Naive B cell (primary cell): ENCODE results near the gene KIFC1. TPM values are rescaled to one million over a fixed set of nuclear protein-coding genes. Genes with fewer than 3 reads are reported as not detected.
"Not testable (repeated sequence)": the region's sequence is repeated elsewhere in the genome, so short reads cannot be mapped to it uniquely, and the experiment has no call there.

Source experiments
- ATAC-seq, 2 donors: fragments of 150-1000 bp; cut with Tn5 transposase; 2 replicates each; pipeline ENCODE4 v1.10.0; 2021; ENCODE audit warnings: low read depth in 2 of 2, mild to moderate bottlenecking in 2 of 2, moderate library complexity in 2 of 2
- DNase-seq: peaks from one replicate; pipeline ENCODE4 v3.0.0; 2022
- H3K27ac Mint-ChIP-seq, 6 donors: one replicate each; pipeline ENCODE4 v1.8.0; 2020 to 2022; ENCODE audit warnings: mild to moderate bottlenecking in 6 of 6, mixed read lengths in 6 of 6, moderate library complexity in 5 of 6, inconsistent platforms in 2 of 6
- H3K27me3 Mint-ChIP-seq, 3 donors: one replicate each; pipeline ENCODE4 v1.8.0; 2021 to 2022; ENCODE audit warnings: mixed read lengths in 3 of 3, mild to moderate bottlenecking in 1 of 3
- H3K36me3 Mint-ChIP-seq, 2 donors: one replicate each; pipeline ENCODE4 v1.8.0; 2020 to 2022; ENCODE audit warnings: mixed read lengths in 2 of 2, inconsistent platforms in 1 of 2, mild to moderate bottlenecking in 1 of 2
- H3K4me1 Mint-ChIP-seq, 3 donors: one replicate each; pipeline ENCODE4 v1.8.0; 2020 to 2022; ENCODE audit warnings: mixed read lengths in 3 of 3, inconsistent platforms in 1 of 3, mild to moderate bottlenecking in 1 of 3, moderate library complexity in 1 of 3
- H3K4me3 Mint-ChIP-seq, 8 donors: one replicate each; pipeline ENCODE4 v1.8.0; 2020 to 2022; ENCODE audit warnings: mild to moderate bottlenecking in 8 of 8, mixed read lengths in 8 of 8, moderate library complexity in 8 of 8, inconsistent platforms in 2 of 8
- H3K9me3 Mint-ChIP-seq, 7 donors: one replicate each; pipeline ENCODE4 v1.8.0; 2020 to 2022; ENCODE audit warnings: mixed read lengths in 7 of 7, mild to moderate bottlenecking in 5 of 7, inconsistent platforms in 2 of 7, moderate library complexity in 1 of 7
- polyA plus RNA-seq, 6 donors: library from polyadenylated mRNA; unstranded; fragments of 300-500 nt; fragmentation: Illumina TruSeq; gene quantifications; one replicate each; pipeline ENCODE4 v1.2.3, GENCODE V29; 2021; ENCODE audit warnings: low read depth in 6 of 6

KIFC1 gene
- polyA plus RNA-seq, 6 donors from 2014 or later = 0.36 to 0.45 (median 0.36) TPM; not detected in 3

GRCh38 chr6:33383427-33384185 lies 8.0 kb upstream of the KIFC1 start:
- Mint-ChIP-seq H3K36me3 (no peaks in the 10 kb centered on the region), H3K4me3 (no peak overlapping the region), H3K27me3 (no peaks in the 10 kb centered on the region), H3K4me1 (peaks cover 0 to 5% (median 0%) of the 10 kb centered on the region in 3 donors), H3K9me3 (no peaks in the 10 kb centered on the region), H3K27ac (peak overlapping the region in 1 of 6 donors; percentile 33)
- DNase-seq = no peak
- ATAC-seq = no peak

GRCh38 chr6:33384581-33385020 lies 7.0 kb upstream of the KIFC1 start:
- no peaks in the 10 kb centered on the region for H3K27me3 Mint-ChIP-seq
- H3K36me3 Mint-ChIP-seq = no peaks in the 10 kb centered on the region
- peaks cover 0 to 5% (median 0%) of the 10 kb centered on the region in 3 donors for H3K4me1 Mint-ChIP-seq
- peak overlapping the region in 1 of 6 donors; percentile 13 for H3K27ac Mint-ChIP-seq
- no peak for DNase-seq
- H3K4me3 Mint-ChIP-seq = no peak overlapping the region
- no peaks in the 10 kb centered on the region for H3K9me3 Mint-ChIP-seq
- ATAC-seq = no peak

- no peak for ATAC-seq
- Mint-ChIP-seq H3K4me1 (peaks cover 17 to 24% (median 22%) of the 10 kb centered on the region in 3 donors), H3K27me3 (no peaks in the 10 kb centered on the region), H3K27ac (peak overlapping the region in 5 of 6 donors; percentile 66 to 98 (median 97)), H3K9me3 (no peaks in the 10 kb centered on the region), H3K36me3 (no peaks in the 10 kb centered on the region), H3K4me3 (peak overlapping the region in 1 of 8 donors; percentile 26)
- no peak for DNase-seq
These were observed 1.4 kb upstream of the KIFC1 start for GRCh38 chr6:33390173-33390572.

DNA sequence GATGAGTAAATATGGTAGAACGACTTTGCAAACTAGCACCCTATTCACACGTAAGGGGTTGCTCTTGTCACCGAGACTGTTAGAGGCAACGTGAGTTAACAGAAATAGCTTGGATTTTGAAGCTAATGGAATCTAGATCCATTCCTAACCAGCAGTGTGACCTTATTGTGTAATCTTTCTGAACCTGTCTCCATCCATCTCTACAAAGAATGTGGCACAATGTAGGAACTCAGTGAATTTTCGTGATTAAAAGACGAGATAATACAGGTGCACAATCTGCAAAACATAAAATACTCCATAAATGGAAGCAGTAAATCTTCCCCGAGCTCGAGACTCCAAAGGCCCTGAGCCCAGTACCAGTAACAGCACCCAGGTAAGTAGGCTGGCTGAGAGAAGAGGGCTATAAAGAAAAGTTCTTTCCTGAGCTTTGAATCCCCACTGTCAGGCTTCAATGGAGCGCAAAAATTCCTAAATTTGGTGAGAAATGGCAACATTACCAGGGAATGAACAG lies 801 bp upstream of the KIFC1 start:
- no peak for ATAC-seq
- H3K27ac Mint-ChIP-seq = peak overlapping the region; percentile 91 to 98 (median 98)
- H3K36me3 Mint-ChIP-seq = no peaks in the 10 kb centered on the region
- H3K9me3 Mint-ChIP-seq = no peaks in the 10 kb centered on the region
- no peak for DNase-seq
- H3K4me1 Mint-ChIP-seq = peaks cover 17 to 24% (median 22%) of the 10 kb centered on the region in 3 donors
- peak overlapping the region; percentile 76 to 93 (median 86) for H3K4me3 Mint-ChIP-seq
- no peaks in the 10 kb centered on the region for H3K27me3 Mint-ChIP-seq

GRCh38 chr6:33391922-33392594 lies 435 bp downstream of the KIFC1 start:
- DNase-seq = no peak
- Mint-ChIP-seq H3K27ac (peak overlapping the region; percentile 45 to 98 (median 92)), H3K9me3 (no peaks in the 10 kb centered on the region)

DNA sequence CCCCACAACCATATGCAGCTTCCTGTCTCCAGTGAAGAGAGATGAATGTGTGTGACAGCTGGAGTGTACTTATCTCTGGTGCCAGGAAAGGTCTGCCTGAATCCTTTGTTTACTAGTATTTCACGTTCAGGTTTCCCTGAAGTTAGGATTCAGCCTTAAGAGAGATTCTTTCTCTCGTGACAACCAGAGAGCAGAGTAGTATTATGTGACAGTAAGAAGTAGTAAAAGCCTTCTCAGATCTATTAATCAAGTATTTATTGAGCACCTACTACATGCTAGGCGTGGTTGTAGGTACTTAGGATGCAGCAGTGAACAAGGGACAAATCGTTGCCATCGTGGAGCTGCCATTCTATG lies 949 bp downstream of the KIFC1 start:
- no peaks in the 10 kb centered on the region for H3K9me3 Mint-ChIP-seq
- H3K27ac Mint-ChIP-seq = peak overlapping the region in 5 of 6 donors; percentile 45 to 98 (median 58)
- ATAC-seq (no peak), DNase-seq (no peak)
- no peaks in the 10 kb centered on the region for H3K27me3 Mint-ChIP-seq
- peak overlapping the region; percentile 62 to 93 (median 84) for H3K4me3 Mint-ChIP-seq
- peaks cover 17 to 24% (median 22%) of the 10 kb centered on the region in 3 donors for H3K4me1 Mint-ChIP-seq
- no peaks in the 10 kb centered on the region for H3K36me3 Mint-ChIP-seq

More at GRCh38 chr6:33391922-33392594, 435 bp downstream of the KIFC1 start:
- Mint-ChIP-seq H3K27me3 (no peaks in the 10 kb centered on the region), H3K4me1 (peaks cover 17 to 24% (median 22%) of the 10 kb centered on the region in 3 donors), H3K4me3 (peak overlapping the region; percentile 76 to 93 (median 86)), H3K36me3 (no peaks in the 10 kb centered on the region)
- no peak for ATAC-seq

- peak overlapping the region in 4 of 6 donors; percentile 58 to 98 (median 86) for H3K27ac Mint-ChIP-seq
- H3K4me1 Mint-ChIP-seq = peaks cover 17 to 24% (median 22%) of the 10 kb centered on the region in 3 donors
- H3K4me3 Mint-ChIP-seq = peak overlapping the region in 1 of 8 donors; percentile 93
- DNase-seq = no peak
- no peaks in the 10 kb centered on the region for H3K36me3 Mint-ChIP-seq
- no peak for ATAC-seq
- H3K27me3 Mint-ChIP-seq = no peaks in the 10 kb centered on the region
- H3K9me3 Mint-ChIP-seq = no peaks in the 10 kb centered on the region
These were observed 1.4 kb downstream of the KIFC1 start for GRCh38 chr6:33392979-33393378.

DNA sequence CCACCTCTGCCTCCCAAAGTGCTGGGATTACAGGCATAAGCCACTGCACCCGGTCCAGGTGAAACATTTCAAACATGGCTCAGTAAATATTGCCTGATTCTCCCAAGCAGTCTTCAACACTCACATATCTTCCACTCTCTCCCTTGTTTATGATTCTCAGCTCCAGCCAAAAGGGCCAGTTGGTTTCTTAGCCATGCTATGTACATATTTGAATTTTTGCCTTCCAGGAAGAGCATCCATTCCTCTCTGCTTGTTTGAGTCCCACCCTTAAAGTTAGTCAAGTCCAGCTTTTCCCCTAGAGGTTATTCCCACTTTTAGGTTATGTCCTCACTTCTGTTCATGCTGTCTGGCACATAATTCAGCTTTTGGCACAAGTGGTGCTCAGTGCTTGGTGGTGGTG lies 5.9 kb downstream of the KIFC1 start:
- Mint-ChIP-seq H3K27me3 (no peaks in the 10 kb centered on the region), H3K27ac (peak overlapping the region in 1 of 6 donors; percentile 34), H3K4me3 (no peak overlapping the region), H3K36me3 (no peaks in the 10 kb centered on the region), H3K4me1 (peaks cover under 1 to 10% (median 4%) of the 10 kb centered on the region in 3 donors), H3K9me3 (no peaks in the 10 kb centered on the region)
- ATAC-seq (no peak), DNase-seq (no peak)

DNA sequence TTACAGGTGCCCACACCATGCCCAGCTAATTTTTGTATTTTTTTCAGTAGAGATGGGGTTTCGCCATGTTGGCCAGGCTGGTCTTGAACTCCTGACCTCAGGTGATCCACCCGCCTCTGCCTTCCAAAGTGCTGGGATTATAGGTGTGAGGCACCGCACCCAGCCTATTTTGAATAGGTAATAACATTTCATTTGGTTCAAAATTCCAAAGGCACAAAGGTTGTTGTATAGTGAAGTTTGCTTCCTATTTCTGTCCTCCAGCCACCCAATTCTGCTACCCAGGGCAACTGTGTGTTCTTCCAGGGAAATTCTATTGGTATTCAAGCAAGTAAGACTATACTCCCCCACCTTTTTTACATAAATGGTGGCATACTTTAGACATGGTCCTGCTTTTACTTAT lies 7.0 kb downstream of the KIFC1 start:
- not testable (repeated sequence) for ATAC-seq, H3K27me3 Mint-ChIP-seq, H3K9me3 Mint-ChIP-seq, H3K4me3 Mint-ChIP-seq, H3K4me1 Mint-ChIP-seq, H3K36me3 Mint-ChIP-seq, H3K27ac Mint-ChIP-seq, DNase-seq

DNA sequence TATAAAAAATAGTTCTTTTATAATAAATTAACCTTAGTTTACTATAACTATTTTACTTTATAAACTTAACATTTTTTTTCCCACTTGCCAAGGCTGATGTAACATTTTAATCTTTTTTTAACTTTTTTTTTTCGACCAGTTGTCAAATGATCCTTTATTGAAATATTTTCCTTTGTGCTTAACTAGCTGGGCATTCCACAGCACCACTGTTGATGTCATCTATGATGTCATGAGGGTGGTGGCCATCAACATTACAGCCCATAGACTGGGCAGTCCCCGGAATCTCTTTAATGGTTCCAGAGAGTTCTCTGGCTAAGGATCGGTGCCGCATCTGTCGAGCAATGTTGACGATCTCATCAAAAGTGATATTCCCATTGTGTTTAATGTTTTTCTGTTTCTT lies 8.3 kb downstream of the KIFC1 start:
- peak overlapping the region in 1 of 6 donors; percentile 20 for H3K27ac Mint-ChIP-seq
- not testable (repeated sequence) for H3K4me3 Mint-ChIP-seq, H3K36me3 Mint-ChIP-seq, DNase-seq, H3K27me3 Mint-ChIP-seq, H3K4me1 Mint-ChIP-seq, H3K9me3 Mint-ChIP-seq, ATAC-seq

DNA sequence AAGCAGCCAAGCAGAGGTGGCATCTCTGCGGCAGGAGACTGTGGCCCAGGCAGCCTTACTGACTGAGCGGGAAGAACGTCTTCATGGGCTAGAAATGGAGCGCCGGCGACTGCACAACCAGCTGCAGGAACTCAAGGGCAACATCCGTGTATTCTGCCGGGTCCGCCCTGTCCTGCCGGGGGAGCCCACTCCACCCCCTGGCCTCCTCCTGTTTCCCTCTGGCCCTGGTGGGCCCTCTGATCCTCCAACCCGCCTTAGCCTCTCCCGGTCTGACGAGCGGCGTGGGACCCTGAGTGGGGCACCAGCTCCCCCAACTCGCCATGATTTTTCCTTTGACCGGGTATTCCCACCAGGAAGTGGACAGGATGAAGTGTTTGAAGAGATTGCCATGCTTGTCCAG lies 13.3 kb downstream of the KIFC1 start:
- no peaks in the 10 kb centered on the region for H3K36me3 Mint-ChIP-seq
- no peaks in the 10 kb centered on the region for H3K27me3 Mint-ChIP-seq
- H3K27ac Mint-ChIP-seq = no peak overlapping the region
- no peak for ATAC-seq
- H3K4me3 Mint-ChIP-seq = no peak overlapping the region
- peaks cover 7 to 13% (median 8%) of the 10 kb centered on the region in 3 donors for H3K4me1 Mint-ChIP-seq
- no peaks in the 10 kb centered on the region for H3K9me3 Mint-ChIP-seq
- DNase-seq = no peak

DNA sequence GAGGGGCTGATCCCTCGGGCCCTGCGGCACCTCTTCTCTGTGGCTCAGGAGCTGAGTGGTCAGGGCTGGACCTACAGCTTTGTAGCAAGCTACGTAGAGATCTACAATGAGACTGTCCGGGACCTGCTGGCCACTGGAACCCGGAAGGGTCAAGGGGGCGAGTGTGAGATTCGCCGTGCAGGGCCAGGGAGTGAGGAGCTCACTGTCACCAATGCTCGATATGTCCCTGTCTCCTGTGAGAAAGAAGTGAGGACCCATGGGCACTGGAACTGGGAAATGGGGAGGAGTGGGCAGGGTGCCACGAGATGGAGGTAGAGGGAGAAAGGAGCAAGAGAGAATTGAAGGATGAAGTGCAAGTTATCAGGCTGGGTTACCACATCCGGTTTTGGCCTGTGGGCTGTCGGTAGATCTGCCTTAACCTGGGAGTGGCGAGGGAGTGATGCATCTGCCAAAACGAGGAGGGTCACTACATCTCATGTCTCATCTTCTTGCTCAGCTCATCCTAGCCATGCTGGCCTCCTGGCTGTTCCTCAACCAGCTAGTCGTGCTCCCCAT lies 13.8 kb downstream of the KIFC1 start:
- Mint-ChIP-seq H3K9me3 (no peaks in the 10 kb centered on the region), H3K27me3 (no peaks in the 10 kb centered on the region), H3K4me3 (peak overlapping the region in 1 of 8 donors; percentile 3), H3K27ac (peak overlapping the region in 1 of 6 donors; percentile 39), H3K4me1 (peaks cover 11 to 14% (median 11%) of the 10 kb centered on the region in 3 donors), H3K36me3 (no peaks in the 10 kb centered on the region)
- ATAC-seq (no peak), DNase-seq (no peak)

DNA sequence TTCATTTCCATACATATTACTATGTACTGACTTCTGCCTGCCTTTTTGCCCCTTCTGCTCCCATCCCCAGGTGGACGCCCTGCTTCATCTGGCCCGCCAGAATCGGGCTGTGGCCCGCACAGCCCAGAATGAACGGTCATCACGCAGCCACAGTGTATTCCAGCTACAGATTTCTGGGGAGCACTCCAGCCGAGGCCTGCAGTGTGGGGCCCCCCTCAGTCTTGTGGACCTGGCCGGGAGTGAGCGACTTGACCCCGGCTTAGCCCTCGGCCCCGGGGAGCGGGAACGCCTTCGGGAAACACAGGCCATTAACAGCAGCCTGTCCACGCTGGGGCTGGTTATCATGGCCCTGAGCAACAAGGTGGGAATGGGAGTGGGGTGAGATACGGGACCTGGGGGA lies 14.5 kb downstream of the KIFC1 start:
- Mint-ChIP-seq H3K4me1 (peaks cover 11 to 14% (median 11%) of the 10 kb centered on the region in 3 donors), H3K4me3 (peak overlapping the region in 1 of 8 donors; percentile 3), H3K36me3 (no peaks in the 10 kb centered on the region), H3K9me3 (no peaks in the 10 kb centered on the region), H3K27me3 (no peaks in the 10 kb centered on the region), H3K27ac (no peak overlapping the region)
- ATAC-seq (no peak), DNase-seq (no peak)
